HG03175 (cell line): Measurements from ENCODE around the gene CTSK.
"Not testable (repeated sequence)": the region's sequence is repeated elsewhere in the genome, so short reads cannot be mapped to it uniquely, and the experiment has no call there.

Source experiments
- ATAC-seq: cut with Tn5 transposase; IDR thresholded peaks from one replicate; pipeline ENCODE4 v1.9.1; 2021; ENCODE audit warnings: mild to moderate bottlenecking, moderate library complexity; ENCODE audit not compliant: unreplicated experiment

CTSK gene

GRCh38 chr1:150808121-150808520 is at the start of gene CTSK:
Gene CTSK (minus strand): TSS chr1:150808260. CDS start chr1:150806805, 1,455 bp downstream.
- no peak for ATAC-seq

- ATAC-seq: not testable (repeated sequence)
Measured at GRCh38 chr1:150852734-150853133, 44.7 kb upstream of the CTSK start.

- ATAC-seq: not testable (repeated sequence)
Measured at GRCh38 chr1:150850801-150851362, 42.8 kb upstream of the CTSK start.

- ATAC-seq: no peak
Measured at GRCh38 chr1:150846473-150847146, 38.5 kb upstream of the CTSK start.

GRCh38 chr1:150843474-150843873 is 35.4 kb upstream of the CTSK start:
- no peak for ATAC-seq

GRCh38 chr1:150842964-150843363 is 34.9 kb upstream of the CTSK start:
- ATAC-seq: no peak

GRCh38 chr1:150842343-150842742 is 34.3 kb upstream of the CTSK start:
- ATAC-seq: no peak

GRCh38 chr1:150841626-150842025 is 33.6 kb upstream of the CTSK start:
- ATAC-seq: no peak

- ATAC-seq: not testable (repeated sequence)
Measured at GRCh38 chr1:150840850-150841249, 32.8 kb upstream of the CTSK start.

- no peak for ATAC-seq
Measured at GRCh38 chr1:150836129-150836773, 28.2 kb upstream of the CTSK start.

GRCh38 chr1:150833961-150834360 is 25.9 kb upstream of the CTSK start:
- not testable (repeated sequence) for ATAC-seq

- ATAC-seq: no peak
Measured at GRCh38 chr1:150832597-150832996, 24.5 kb upstream of the CTSK start.

GRCh38 chr1:150829751-150830150 is 21.7 kb upstream of the CTSK start:
- ATAC-seq: no peak

- ATAC-seq: no peak
Measured at GRCh38 chr1:150826299-150826698, 18.2 kb upstream of the CTSK start.

GRCh38 chr1:150820730-150821512 is 12.9 kb upstream of the CTSK start:
- ATAC-seq: no peak

- no peak for ATAC-seq
Measured at GRCh38 chr1:150815871-150816270, 7.8 kb upstream of the CTSK start.

GRCh38 chr1:150813028-150813707 is 5.1 kb upstream of the CTSK start:
- ATAC-seq: no peak

GRCh38 chr1:150810958-150811659 is 3.0 kb upstream of the CTSK start:
- no peak for ATAC-seq

- ATAC-seq: no peak
Measured at GRCh38 chr1:150809651-150810050, 1.6 kb upstream of the CTSK start.

- ATAC-seq: no peak
Measured at GRCh38 chr1:150808846-150809245, 786 bp upstream of the CTSK start.
